PC-9 (cell line): ENCODE data around the gene OSBPL2.

Experiments used
- EZH2 ChIP-seq: fragments of 200-600 bp; sonication (generic); IDR thresholded peaks from 2 replicates; pipeline ENCODE4 v1.8.0; 2017; ENCODE audit warnings: antibody characterized with exemption, low read depth
- TF ChIP-seq, protein P1 (sequence below): fragments of 200-600 bp; sonication (generic); conservative IDR thresholded peaks from 2 replicates; pipeline ENCODE4 v1.6.1; 2017; ENCODE audit warnings: mixed run types, antibody characterized with exemption, mild to moderate bottlenecking, moderate library complexity

DNA sequence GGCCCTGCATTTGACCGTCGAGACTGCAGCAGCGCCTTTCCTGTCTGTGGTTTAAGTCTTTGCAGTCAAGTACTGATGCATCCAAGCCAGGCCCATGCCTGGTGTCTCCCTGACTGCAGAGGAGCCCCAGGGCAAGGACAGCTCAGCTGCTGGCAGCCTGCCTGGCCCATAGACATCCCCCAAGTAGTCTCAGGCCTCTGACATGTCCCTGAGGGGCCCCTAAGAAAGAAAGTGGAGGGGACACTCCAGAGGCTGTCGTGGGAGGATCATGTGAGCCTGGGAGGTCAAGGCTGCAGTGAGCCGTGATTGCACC is 36.3 kb upstream of the OSBPL2 start:
- TF ChIP-seq, protein P1, sequence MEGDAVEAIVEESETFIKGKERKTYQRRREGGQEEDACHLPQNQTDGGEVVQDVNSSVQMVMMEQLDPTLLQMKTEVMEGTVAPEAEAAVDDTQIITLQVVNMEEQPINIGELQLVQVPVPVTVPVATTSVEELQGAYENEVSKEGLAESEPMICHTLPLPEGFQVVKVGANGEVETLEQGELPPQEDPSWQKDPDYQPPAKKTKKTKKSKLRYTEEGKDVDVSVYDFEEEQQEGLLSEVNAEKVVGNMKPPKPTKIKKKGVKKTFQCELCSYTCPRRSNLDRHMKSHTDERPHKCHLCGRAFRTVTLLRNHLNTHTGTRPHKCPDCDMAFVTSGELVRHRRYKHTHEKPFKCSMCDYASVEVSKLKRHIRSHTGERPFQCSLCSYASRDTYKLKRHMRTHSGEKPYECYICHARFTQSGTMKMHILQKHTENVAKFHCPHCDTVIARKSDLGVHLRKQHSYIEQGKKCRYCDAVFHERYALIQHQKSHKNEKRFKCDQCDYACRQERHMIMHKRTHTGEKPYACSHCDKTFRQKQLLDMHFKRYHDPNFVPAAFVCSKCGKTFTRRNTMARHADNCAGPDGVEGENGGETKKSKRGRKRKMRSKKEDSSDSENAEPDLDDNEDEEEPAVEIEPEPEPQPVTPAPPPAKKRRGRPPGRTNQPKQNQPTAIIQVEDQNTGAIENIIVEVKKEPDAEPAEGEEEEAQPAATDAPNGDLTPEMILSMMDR: no peak
- no peak for TF ChIP-seq EZH2
